ENCODE data around the gene RNF5. TPM values are rescaled to one million over a fixed set of nuclear protein-coding genes. Genes with fewer than 3 reads are reported as not detected.

The RNF5 gene
- total RNA-seq, 1 experiment from 2014 or later = 114 TPM

- Mint-ChIP-seq H3K4me3 (peak overlapping the region; percentile 95), H3K4me1 (peaks cover 51% of the 10 kb centered on the region), H3K27me3 (ENCODE audit: low read depth) (peaks cover 65% of the 10 kb centered on the region), H3K27ac (peak overlapping the region; percentile 12), H3K36me3 (no peaks in the 10 kb centered on the region), H3K9me3 (no peaks in the 10 kb centered on the region)
- DNase-seq (ENCODE audit: low spot score) (peak; percentile 96), ATAC-seq (peak; percentile 74)
- ChIA-PET CTCF (interaction anchor here (0.5 to 2.9 kb wide), 17 partner anchors 10 to 1168 kb away, joined by 3 to 38 read pairs (median 4); partner anchors contain the start of genes ATF6B, EGFL8, FKBPL and TAP2), POLR2A (interaction anchor here (0.6 to 1.6 kb wide), 4 partner anchors 10 to 735 kb away, joined by 3 to 4 read pairs (median 3); partner anchors contain the start of gene FKBPL)
- TF ChIP-seq CBFB (CRISPR knock-in tag; IDR thresholded peaks at IDR 0.05; ENCODE audit: low read depth) (no peak), CTCF (IDR thresholded peaks at IDR 0.05) (peak; percentile 46; the same call in 1 of the 2 replicates)
Observed at GRCh38 chr6:32148289-32149091, 29.7 kb upstream of the RNF5 start.

GRCh38 chr6:32149092-32149755, 29.0 kb upstream of the RNF5 start:
- ATAC-seq = no peak

GRCh38 chr6:32149932-32150870, 28.0 kb upstream of the RNF5 start:
- peak; percentile 8 for ATAC-seq
- TF ChIP-seq RORB (CRISPR knock-in tag; IDR thresholded peaks at IDR 0.05) (no peak), MAX (CRISPR knock-in tag; IDR thresholded peaks at IDR 0.05) (peak; percentile 47; the same call in 1 of the 2 replicates), ARID4B (CRISPR knock-in tag; IDR thresholded peaks at IDR 0.05; ENCODE audit: borderline replicate concordance) (peak; percentile 51; the same call in 1 of the 2 replicates)
- peak; percentile 68 for DNase-seq (ENCODE audit: low spot score)
- Mint-ChIP-seq H3K36me3 (no peaks in the 10 kb centered on the region; the same call in 1 of the 2 replicates), H3K27me3 (ENCODE audit: low read depth) (peaks cover 65% of the 10 kb centered on the region), H3K4me3 (peak overlapping the region; percentile 95), H3K9me3 (no peaks in the 10 kb centered on the region), H3K27ac (no peak overlapping the region), H3K4me1 (peaks cover 57% of the 10 kb centered on the region)
- CTCF ChIA-PET = interaction anchor here (0.5 to 3.3 kb wide), 16 partner anchors 9 to 252 kb away, joined by 3 to 38 read pairs (median 6); partner anchors contain the start of genes ATF6B, EGFL8 and FKBPL
- POLR2A ChIA-PET = interaction anchor here (0.8 to 1.6 kb wide), 2 partner anchors 20 to 184 kb away, joined by 3 to 4 read pairs; partner anchors contain the start of gene FKBPL

More at GRCh38 chr6:32149092-32149755, 29.0 kb upstream of the RNF5 start:
- CTCF ChIA-PET = interaction anchor here (0.5 to 2.9 kb wide), 18 partner anchors 8 to 1012 kb away, joined by 3 to 38 read pairs (median 6); partner anchors contain the start of genes ATF6B, EGFL8, FKBPL and TAP2
- H3K4me1 Mint-ChIP-seq = peaks cover 51% of the 10 kb centered on the region
- peaks cover 65% of the 10 kb centered on the region for H3K27me3 Mint-ChIP-seq (ENCODE audit: low read depth)
- DNase-seq (ENCODE audit: low spot score) = peak; percentile 25
- no peaks in the 10 kb centered on the region for H3K9me3 Mint-ChIP-seq
- H3K27ac Mint-ChIP-seq = no peak overlapping the region
- H3K4me3 Mint-ChIP-seq = peak overlapping the region; percentile 95
- POLR2A ChIA-PET = interaction anchor here (0.8 to 1.6 kb wide), 3 partner anchors 10 to 28 kb away, joined by 3 to 4 read pairs (median 3); partner anchors contain the start of gene FKBPL
- no peak for TF ChIP-seq MXD4 (CRISPR knock-in tag; IDR thresholded peaks at IDR 0.05; ENCODE audit: borderline replicate concordance)
- TF ChIP-seq CTCF (IDR thresholded peaks at IDR 0.05) = peak; percentile 30; the same call in 1 of the 2 replicates
- no peaks in the 10 kb centered on the region for H3K36me3 Mint-ChIP-seq
